Left ventricle myocardium inferior (tissue), 1 donor: ENCODE data around the gene BTBD19. TPM values are rescaled to one million over a fixed set of nuclear protein-coding genes. Genes with fewer than 3 reads are reported as not detected.
"Not testable (repeated sequence)": the region's sequence is repeated elsewhere in the genome, so short reads cannot be mapped to it uniquely, and the experiment has no call there.

ENCODE experiments used
- DNase-seq: peaks from one replicate; pipeline ENCODE4 v3.0.0-alpha.2; 2020
- H3K27ac ChIP-seq: fragments of 200-600 bp; replicated peaks from 2 replicates; pipeline ENCODE4 v1.8.0; 2021
- H3K27me3 ChIP-seq: fragments of 200-600 bp; 2 replicates; pipeline ENCODE4 v1.8.0; 2021; ENCODE audit warnings: low read depth
- H3K36me3 ChIP-seq: fragments of 200-600 bp; 2 replicates; pipeline ENCODE4 v1.8.0; 2021
- H3K4me1 ChIP-seq: fragments of 200-600 bp; 2 replicates; pipeline ENCODE4 v1.8.0; 2021
- H3K4me3 ChIP-seq: fragments of 200-600 bp; 2 replicates; pipeline ENCODE4 v1.8.0; 2021; ENCODE audit warnings: mild to moderate bottlenecking, moderate library complexity
- H3K9me3 ChIP-seq: fragments of 200-600 bp; replicated peaks from 2 replicates; pipeline ENCODE4 v1.8.0; 2021
- CTCF ChIP-seq: fragments of 200-600 bp; IDR thresholded peaks from 2 replicates; pipeline ENCODE4 v1.8.0; 2021; ENCODE audit warnings: antibody characterized with exemption, mild to moderate bottlenecking, borderline replicate concordance
- intact Hi-C: fragments of 100-400 bp; cut with micrococcal nuclease; formaldehyde crosslinking; loops from one replicate; pipeline ENCODE4 v1.11.0; 2022
- total RNA-seq: library from RNA; stranded (reverse); fragmentation: NEBNext Ultra II Directional; extraction: Animal tissue kit (Norgen Biotek cat#: 25700); gene quantifications from one replicate; pipeline ENCODE4 v1.2.1, GENCODE V29; 2021
- donor health status: DM: no; HTN: yes; CAD: no; lungs with severe emphysema.

BTBD19 gene
- total RNA-seq, 1 donor from 2014 or later: 3.5 TPM

- no peaks in the 10 kb centered on the region for H3K4me1 ChIP-seq
- no peak overlapping the region for H3K4me3 ChIP-seq
- no peak for DNase-seq
- no peaks in the 10 kb centered on the region for H3K9me3 ChIP-seq
- H3K36me3 ChIP-seq: no peaks in the 10 kb centered on the region
- TF ChIP-seq CTCF: no peak
- intact Hi-C loops: no loop called here
- no peaks in the 10 kb centered on the region for H3K27me3 ChIP-seq
- H3K27ac ChIP-seq: no peak overlapping the region
Observed at GRCh38 chr1:44792736-44793502, 15.4 kb upstream of the BTBD19 start.

DNA sequence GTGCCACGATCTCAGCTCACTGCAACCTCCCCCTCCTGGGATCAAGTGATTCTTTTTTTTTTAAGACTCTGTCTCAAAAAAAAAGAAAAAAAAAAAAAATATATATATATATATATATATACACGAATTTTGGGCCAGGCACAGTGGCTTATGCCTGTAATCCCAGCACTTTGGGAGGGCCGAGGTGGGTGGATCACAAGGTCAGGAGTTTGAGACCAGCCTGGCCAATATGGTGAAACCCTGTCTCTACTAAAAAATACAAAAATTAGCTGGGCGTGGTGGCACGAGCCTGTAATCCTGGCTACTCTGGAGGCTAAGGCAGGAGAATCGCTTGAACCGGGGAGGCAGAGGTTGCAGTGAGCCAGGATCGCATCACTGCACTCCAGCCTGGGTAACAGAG, 10.4 kb upstream of the BTBD19 start:
- H3K4me1 ChIP-seq: peaks cover 32% of the 10 kb centered on the region
- H3K4me3 ChIP-seq, H3K27ac ChIP-seq, H3K36me3 ChIP-seq, DNase-seq, H3K9me3 ChIP-seq, H3K27me3 ChIP-seq, intact Hi-C loops: not testable (repeated sequence)

GRCh38 chr1:44798481-44799365, 9.6 kb upstream of the BTBD19 start:
- no peak for TF ChIP-seq CTCF
- DNase-seq: peak; percentile 19
- no peaks in the 10 kb centered on the region for H3K27me3 ChIP-seq

GRCh38 chr1:44799770-44800584, 8.3 kb upstream of the BTBD19 start, which contains the start of gene PLK3:
PLK3 (plus strand) TSS chr1:44800377; CDS start chr1:44800464, 87 bp downstream.
- DNase-seq: peak; percentile 97
- Histone ChIP-seq H3K27ac (peak within 1 kb of the TSS; percentile 100), H3K4me3 (peak within 1 kb of the TSS; percentile 98), H3K4me1 (peaks cover 53% of the 10 kb centered on the region), H3K9me3 (no peaks in the 10 kb centered on the region), H3K27me3 (no peaks in the 10 kb centered on the region), H3K36me3 (peaks cover 25% of the 10 kb centered on the region)
- peak; percentile 93 for TF ChIP-seq CTCF
- intact Hi-C loops: no loop called here

More at GRCh38 chr1:44798481-44799365, 9.6 kb upstream of the BTBD19 start:
- H3K4me3 ChIP-seq: no peak overlapping the region
- peak overlapping the region; percentile 100 for H3K27ac ChIP-seq
- H3K9me3 ChIP-seq: no peaks in the 10 kb centered on the region
- peaks cover 12% of the 10 kb centered on the region for H3K36me3 ChIP-seq
- intact Hi-C loops: no loop called here
- H3K4me1 ChIP-seq: peaks cover 41% of the 10 kb centered on the region

DNA sequence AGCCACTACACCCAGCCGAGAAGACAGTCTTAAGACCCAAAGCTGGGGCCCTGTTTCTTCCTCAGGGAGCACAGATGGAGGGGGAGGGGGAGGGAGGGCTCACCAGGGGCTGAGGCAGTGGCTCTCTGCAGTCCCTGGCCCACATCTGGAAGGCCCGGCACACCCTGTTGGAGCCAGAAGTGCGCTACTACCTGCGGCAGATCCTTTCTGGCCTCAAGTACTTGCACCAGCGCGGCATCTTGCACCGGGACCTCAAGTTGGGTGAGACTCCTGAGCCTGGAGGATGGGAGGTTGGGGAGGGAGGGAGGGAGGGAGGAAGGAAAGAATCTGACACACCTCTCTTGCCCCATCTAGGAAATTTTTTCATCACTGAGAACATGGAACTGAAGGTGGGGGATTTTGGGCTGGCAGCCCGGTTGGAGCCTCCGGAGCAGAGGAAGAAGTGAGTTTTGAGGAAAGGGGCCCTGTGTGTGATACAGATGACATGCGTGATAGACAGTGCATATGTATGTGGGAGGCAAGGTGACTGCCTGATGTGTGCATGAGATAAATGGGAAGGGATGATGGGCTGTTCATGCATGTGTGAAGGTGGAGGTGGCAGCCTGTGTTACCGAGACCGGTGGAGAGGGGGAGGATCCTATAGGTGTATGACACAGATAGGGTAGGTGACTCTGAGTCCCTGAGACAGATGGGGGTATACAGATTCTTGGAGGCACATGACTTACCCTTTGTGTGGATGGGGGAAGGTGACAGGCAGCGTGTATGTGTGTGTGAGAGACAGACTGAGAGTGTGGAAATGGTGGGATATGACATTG, 6.6 kb upstream of the BTBD19 start:
- DNase-seq: peak; percentile 20
- intact Hi-C loops: no loop called here
- peaks cover 42% of the 10 kb centered on the region for H3K36me3 ChIP-seq
- no peaks in the 10 kb centered on the region for H3K9me3 ChIP-seq
- TF ChIP-seq CTCF: no peak
- peak overlapping the region; percentile 98 for H3K4me3 ChIP-seq
- H3K27me3 ChIP-seq: no peaks in the 10 kb centered on the region
- H3K27ac ChIP-seq: peak overlapping the region; percentile 100
- peaks cover 70% of the 10 kb centered on the region for H3K4me1 ChIP-seq
